Stimulated activated CD4-positive, alpha-beta T cell treated with anti-CD3 and anti-CD28 coated beads, Interleukin-15, amount 100 ng/mL, for 48 hours (primary cell): ENCODE results near the gene DNAL1.

Source experiments
- DNase-seq, 2 donors: peaks; one replicate each; pipeline ENCODE4 v3.0.0-alpha.2; 2020; ENCODE audit warnings: low read depth in 2 of 2

The DNAL1 gene

DNA sequence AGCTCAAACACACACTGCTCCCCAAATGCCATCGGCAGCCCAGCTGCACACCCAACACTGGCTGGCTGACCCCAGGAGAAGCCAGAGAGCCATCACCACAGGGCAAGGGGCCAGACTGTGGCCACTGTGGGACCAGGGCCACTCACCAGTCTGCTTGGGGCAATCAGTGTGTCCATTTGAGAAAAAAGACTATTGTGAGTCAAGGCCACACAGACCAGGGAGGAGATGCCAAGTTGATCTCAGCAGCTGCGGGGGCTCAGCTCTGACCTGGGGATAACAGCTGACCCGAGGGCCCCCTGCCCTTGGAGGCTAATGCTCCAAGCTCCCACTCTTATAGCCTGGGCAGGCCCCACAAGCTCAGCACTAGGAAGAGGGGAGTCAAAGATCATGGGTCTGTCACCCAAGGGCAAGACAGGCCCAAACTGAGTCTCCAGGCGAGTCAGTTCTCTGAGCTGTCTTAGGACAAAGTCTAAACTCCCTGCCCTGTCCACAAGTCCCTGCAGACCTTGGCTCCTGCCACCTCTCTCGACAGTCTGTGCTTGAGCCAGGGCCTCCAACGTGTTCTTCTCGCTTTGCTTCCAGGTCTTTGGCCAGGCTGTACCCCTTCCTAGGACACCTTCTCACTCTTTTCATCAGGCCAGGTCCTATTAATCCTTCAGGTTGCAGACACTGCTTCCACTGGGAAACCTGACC is 99.5 kb downstream of the DNAL1 start:
- DNase-seq = no peak

GRCh38 chr14:73744874-73745529 is 100.2 kb downstream of the DNAL1 start:
- no peak for DNase-seq

DNA sequence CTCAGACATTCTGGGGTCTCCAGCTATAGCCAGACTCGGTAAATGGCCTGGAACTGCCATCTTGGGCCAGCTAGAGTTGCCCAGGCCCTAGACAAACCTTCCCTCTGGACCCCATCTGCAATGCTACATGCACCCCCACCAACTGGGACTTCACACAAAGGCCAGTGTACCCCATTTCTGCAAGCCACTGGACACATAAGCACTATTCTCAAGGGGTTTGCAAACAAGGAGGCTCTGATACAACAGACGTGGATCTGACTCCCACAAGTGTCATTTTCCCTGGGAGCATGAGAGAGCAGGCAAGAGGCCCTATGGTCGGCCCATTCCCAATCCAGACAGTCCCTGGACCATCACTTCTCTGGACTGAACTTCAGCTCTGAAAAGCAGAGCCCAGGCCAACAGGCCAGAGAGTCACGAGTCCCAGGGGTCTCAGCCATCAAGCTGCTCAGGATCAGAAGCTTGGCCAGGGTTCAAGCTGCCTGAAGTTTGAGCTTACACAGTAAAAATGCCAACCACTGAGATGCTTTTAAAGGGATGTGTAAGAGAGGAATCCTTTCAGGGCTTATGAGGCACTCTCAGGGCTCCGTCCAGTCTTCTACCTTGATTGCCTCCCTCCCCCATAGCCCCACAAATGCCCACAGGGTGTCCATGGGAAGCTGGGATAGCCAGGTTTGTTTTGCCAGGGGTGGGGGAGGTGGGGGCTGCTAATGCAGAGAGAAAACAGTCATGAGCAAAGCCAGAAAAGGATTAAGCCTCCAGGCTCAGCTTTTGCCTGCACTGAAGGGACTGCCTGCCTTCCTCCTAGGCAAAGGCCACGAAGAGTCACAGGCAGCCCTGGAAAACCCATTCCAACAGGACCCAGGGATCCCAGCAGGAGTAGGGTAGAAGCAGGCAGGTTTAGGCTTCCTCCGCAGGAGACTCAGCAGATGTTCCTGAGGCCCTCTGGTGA is 101.1 kb downstream of the DNAL1 start:
- DNase-seq = no peak

GRCh38 chr14:73746520-73747378 is 102.0 kb downstream of the DNAL1 start:
- no peak for DNase-seq

- no peak for DNase-seq
Measured at GRCh38 chr14:73747379-73748211, 102.8 kb downstream of the DNAL1 start.

- no peak for DNase-seq
Measured at GRCh38 chr14:73748858-73749357, 104.1 kb downstream of the DNAL1 start.

GRCh38 chr14:73749706-73750530 is 105.1 kb downstream of the DNAL1 start:
- no peak for DNase-seq

DNA sequence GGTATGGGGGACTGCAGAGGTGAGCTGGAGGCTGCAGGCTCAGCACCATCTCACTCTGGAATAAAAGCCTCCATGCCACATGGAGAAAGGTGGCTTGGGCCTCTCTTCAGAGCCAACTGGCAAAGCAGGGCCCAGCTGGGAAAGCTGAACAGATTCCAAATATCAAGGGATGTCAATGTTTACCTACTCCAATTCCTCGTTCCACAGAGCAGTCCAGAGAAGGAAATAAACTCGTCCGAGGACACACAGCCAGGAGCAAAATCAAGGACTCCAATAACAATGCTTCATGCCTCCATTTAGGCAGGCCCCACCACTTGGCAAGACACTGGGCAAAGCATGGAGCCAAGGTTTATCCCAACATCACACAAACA is 105.7 kb downstream of the DNAL1 start:
- DNase-seq = no peak

DNA sequence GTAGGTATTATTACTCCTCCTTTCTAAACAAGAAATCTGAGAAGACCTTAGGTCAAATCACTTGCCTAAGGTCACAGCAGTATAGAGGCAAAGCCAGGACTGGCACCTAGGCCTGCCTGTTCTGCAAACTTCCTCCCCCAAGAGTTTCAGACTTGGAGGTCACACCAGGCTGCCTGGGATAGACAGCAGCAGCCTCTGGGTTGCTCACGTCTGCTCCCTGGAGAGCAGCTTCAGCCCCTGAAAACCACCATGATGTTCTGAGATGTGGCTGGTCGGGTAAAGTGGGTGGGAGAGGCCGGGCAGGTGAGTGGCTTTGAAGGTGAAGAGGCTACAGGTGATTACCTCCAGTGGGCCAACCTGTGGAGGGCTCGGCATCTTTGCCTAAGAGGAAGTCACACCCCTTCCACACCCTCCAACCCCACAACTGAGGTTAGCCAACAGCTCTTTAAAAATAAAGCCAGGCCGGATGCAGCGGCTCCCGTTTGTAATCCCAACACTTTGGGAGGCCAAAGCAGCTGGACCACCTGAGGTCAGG is 106.4 kb downstream of the DNAL1 start:
- no peak for DNase-seq

GRCh38 chr14:73752297-73752992 is 107.7 kb downstream of the DNAL1 start:
- no peak for DNase-seq
